ENCODE results near the gene BSG.
"Not testable (repeated sequence)": the region's sequence is repeated elsewhere in the genome, so short reads cannot be mapped to it uniquely, and the experiment has no call there.

BSG gene

GRCh38 chr19:573519-573825 lies 1.1 kb downstream of the BSG start:
- no peak for DNase-seq

GRCh38 chr19:574658-575526 lies 2.5 kb downstream of the BSG start:
- no peak for DNase-seq

- DNase-seq: no peak
These were observed 3.4 kb downstream of the BSG start for GRCh38 chr19:575527-576506.

DNA sequence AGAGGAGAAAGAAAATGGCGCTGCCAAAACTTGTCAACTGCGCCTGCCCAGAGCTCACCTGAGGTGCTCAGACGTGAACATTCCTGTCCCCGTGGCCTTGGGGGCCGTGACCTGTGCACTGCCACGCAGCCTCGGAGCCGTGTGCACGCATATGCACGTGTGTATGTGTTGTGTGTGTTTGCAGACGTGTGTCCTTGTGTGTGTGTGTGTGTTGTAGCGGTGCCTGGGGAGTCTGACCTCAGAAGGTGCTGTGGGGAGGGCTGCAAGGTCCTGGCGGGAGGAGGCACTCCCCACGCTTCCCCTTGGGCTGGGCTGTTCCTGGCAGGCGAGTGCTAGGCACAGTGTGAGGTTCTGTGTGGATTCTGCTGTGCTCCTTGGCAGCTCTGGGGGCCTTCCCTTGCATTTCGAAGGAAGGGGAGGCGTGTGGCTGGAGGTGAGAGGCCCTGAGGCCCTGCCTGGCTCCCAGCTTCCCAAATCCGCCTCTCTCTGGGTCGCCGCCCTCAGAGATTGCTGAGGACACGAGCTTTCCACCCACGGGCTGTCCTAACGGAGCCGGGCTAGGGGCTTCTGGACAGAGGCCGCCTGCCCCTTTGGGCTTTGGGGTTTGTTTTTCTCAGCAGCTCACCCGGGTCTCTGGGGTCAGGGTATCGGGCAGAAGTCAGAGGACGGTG lies 4.5 kb downstream of the BSG start:
- no peak for DNase-seq

DNA sequence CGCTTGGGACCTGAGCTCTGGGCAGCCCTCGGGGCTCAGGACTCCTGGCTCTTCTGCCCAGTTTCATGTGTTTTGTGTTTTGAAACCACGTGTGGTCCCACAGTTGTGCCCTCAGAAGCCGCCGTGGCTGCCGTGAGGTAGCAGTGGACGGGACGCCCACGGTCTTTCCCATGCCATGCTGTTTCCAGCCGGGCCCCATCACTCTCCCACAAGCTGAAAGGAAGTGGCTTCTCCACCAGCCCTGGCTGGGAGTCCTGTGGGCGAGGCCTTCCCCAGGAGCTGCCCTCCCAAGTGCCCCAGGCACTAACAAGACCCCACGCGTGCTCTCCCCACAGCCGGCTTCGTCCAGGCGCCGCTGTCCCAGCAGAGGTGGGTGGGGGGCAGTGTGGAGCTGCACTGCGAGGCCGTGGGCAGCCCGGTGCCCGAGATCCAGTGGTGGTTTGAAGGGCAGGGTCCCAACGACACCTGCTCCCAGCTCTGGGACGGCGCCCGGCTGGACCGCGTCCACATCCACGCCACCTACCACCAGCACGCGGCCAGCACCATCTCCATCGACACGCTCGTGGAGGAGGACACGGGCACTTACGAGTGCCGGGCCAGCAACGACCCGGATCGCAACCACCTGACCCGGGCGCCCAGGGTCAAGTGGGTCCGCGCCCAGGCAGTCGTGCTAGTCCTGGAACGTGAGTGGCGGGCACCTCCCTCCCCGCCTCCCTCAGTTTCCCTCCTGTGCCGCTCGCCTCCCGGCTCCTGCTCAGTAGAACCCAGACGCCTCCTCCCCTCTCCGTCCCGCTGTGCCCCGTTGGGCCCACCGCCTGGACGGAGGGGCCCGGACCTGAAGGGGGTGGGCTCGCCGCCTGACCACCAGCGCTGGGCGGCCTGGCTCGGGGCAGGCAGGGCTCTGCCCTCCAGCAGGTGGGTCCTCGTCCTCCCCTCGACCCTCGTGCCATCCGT lies 5.3 kb downstream of the BSG start:
- no peak for DNase-seq

- no peak for DNase-seq
These were observed 6.9 kb downstream of the BSG start for GRCh38 chr19:579111-579841.

DNA sequence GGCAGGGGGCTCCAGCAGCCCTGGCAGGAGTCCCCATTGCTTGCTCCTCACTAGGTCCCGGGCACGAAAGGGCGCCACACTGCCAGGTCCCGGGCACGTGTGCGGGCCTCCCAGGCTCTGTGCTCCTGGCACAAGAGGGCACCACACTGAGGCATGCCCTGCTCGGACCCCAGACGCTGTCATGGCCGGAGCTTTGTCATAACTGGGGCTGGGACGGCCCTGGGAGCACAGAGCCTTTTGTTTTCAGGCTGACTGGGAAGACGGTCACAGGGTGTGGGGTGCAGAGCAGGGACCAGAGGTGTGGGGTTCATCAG lies 7.4 kb downstream of the BSG start:
- no peak for DNase-seq

DNA sequence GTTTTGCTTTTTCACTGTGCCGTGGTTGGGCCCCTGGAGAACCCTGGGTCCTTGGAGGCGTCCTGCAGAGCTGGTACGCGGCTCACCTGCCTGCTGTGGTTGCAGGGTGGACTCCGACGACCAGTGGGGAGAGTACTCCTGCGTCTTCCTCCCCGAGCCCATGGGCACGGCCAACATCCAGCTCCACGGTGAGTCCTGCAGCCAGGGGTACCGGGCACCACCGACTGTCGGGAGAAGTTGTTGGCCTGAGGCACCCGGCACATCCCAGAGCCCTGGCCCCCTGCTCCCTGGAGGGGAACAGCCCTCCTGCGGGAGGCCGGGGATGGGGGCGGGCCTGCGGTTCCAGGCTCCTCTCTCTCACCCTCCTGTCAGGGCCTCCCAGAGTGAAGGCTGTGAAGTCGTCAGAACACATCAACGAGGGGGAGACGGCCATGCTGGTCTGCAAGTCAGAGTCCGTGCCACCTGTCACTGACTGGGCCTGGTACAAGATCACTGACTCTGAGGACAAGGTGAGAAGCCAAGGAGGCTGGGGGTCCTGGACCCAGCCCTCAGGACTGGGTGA lies 8.0 kb downstream of the BSG start:
- no peak for DNase-seq

DNA sequence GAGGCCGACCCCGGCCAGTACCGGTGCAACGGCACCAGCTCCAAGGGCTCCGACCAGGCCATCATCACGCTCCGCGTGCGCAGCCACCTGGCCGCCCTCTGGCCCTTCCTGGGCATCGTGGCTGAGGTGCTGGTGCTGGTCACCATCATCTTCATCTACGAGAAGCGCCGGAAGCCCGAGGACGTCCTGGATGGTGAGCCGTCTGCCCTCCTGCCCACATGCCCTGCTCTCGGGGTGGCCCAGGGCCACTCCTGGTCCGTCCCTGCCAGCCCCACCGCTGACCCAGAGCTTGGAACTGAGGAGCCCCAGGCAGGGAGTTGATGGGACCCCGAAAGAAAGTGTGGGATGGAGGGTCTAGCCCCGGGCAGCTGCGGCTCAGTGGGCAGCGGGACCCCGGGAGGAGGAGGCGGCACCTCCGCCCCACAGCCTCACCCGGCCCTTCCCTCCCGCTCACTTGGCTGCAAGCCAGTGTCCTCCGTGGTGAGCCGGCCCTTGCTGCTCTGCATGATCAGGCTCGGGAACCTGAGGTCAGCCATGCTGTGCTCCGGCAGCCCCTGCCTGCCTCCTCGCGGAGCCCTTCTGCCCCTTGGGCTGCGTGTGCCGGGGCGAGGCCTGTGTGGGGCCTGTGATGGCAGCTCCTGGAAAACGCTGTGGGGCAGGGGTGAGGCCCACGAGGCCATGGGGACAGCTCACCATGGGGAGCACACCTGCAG lies 9.2 kb downstream of the BSG start:
- no peak for DNase-seq

- no peak for DNase-seq
These were observed 10.3 kb downstream of the BSG start for GRCh38 chr19:582497-583197.

DNA sequence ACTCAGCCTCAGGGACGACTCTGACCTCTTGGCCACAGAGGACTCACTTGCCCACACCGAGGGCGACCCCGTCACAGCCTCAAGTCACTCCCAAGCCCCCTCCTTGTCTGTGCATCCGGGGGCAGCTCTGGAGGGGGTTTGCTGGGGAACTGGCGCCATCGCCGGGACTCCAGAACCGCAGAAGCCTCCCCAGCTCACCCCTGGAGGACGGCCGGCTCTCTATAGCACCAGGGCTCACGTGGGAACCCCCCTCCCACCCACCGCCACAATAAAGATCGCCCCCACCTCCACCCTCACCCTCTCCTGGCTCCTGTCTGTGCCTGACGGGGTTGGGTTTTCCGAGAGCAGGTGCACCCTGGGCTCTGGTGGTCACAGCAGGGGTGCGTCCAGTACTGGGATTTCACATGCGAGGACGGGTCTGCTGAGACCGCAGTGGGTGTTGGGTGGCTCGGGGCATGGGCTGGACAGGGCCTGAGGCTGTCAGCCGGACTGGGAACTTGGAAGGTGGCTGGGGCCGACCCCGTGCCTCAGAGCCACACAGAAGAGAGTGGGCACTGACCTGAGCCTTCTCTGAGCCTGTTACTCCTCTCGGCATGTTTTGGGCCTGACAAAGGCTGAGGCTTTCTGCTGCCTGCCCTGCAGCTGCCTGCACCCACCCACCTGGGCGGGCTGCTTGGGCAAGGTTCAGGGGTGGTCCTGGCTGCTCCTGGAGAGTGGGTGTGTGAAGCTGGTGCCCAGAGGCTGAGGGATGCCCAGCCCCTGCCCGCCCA lies 11.0 kb downstream of the BSG start:
- no peak for DNase-seq

- no peak for DNase-seq
These were observed 11.5 kb downstream of the BSG start for GRCh38 chr19:583968-584239.

- DNase-seq: no peak
These were observed 12.0 kb downstream of the BSG start for GRCh38 chr19:584240-585001.

- not testable (repeated sequence) for DNase-seq
These were observed 12.8 kb downstream of the BSG start for GRCh38 chr19:585146-585545.

DNA sequence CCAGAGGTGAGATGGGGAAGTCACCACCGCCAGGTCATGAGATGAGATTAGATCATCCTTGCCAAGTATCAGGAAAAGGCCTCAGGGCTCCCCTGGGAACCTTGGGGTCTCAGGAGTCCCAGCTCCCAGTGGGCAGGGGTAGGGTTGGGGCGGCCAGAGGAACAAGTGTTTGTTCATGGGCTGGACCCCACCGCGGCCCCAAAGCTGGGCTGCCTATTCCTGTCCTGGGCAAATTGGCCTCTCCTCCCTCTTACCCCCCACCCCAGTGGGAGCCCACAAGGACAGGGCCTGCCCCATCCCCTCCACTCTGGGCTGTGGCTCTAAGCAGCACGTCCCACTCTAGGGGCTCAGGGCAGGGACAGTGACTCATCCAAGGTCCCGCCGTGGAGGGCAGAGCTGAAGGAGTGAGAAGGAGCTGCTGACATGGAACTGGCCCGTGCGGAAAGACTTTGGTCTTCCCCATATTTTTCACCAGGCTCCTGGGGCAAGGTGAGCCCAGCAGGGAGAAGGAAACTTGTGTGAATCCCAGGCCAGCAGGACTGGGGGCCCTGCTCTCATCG lies 13.2 kb downstream of the BSG start:
- DNase-seq: no peak

- DNase-seq: peak; percentile 94
These were observed 15.8 kb downstream of the BSG start for GRCh38 chr19:588093-588740.

Measured in NCI-H2029 (cell line).